Measurements from ENCODE around the gene M6PR. TPM values are rescaled to one million over a fixed set of nuclear protein-coding genes. Genes with fewer than 3 reads are reported as not detected.

M6PR gene
- total RNA-seq, 4 donors from 2014 or later, result 72.8 to 122 (median 73.4) TPM

DNA sequence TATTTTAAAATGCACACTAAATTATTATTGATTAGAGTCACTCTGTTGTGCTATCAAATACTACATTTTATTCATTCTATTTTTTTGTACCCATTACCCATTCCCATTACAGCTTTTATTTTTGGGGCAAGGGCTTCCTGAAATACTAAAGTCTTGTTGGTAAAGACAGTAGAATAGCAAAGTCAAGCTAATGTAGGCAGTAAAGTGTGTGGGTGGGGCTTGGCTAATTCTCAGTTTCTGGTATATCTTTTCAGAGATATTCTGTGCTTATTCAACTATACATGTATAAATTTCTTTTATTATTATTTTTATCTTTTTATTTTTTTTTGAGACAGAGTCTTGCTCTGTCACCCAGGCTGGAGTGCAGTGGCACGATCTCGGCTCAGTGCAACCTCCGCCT lies 57.5 kb downstream of the M6PR start:
- no peak for TF ChIP-seq CTCF (IDR thresholded peaks at IDR 0.05)
- TF ChIP-seq POLR2A (IDR thresholded peaks at IDR 0.05), result no peak
- no peak overlapping the region for H3K4me3 ChIP-seq (ENCODE audit: low read depth, poor library complexity, severe bottlenecking)
- intact Hi-C loops (cut with DNase I; ENCODE audit: low total_unique reads), result loop anchor here (10.0 kb wide), 1 partner anchor 207 kb away; no protein-coding TSS in a partner anchor
- WGBS, 2 donors, result 98 to 100% methylated on average over 3 of the region's 3 CpGs
- no peak for DNase-seq (ENCODE audit: low spot score in 2 of 2)

Other genes starting within 250 kb of the M6PR start
- 100 to 1,000 TPM; 124 to 341 (median 216) TPM for gene A2ML1, start 127.0 kb downstream of the M6PR start, total RNA-seq
- 10 to 100 TPM in 2 of 4 donors, 1 to 10 TPM in 2; 4.6 to 14.9 (median 11.0) TPM for gene PHC1, start 35.1 kb downstream of the M6PR start, total RNA-seq
- gene KLRG1, start 39.9 kb upstream of the M6PR start, total RNA-seq, result under 1 TPM in 1 of 4 donors, not detected in 3; 0.34 TPM
- 100 to 1,000 TPM in 1 of 4 donors, 10 to 100 TPM in 3; 32.9 to 123 (median 49.6) TPM for gene A2M, start 166.3 kb upstream of the M6PR start, total RNA-seq